Measurements from ENCODE around the gene WDFY4.

Gene WDFY4

DNA sequence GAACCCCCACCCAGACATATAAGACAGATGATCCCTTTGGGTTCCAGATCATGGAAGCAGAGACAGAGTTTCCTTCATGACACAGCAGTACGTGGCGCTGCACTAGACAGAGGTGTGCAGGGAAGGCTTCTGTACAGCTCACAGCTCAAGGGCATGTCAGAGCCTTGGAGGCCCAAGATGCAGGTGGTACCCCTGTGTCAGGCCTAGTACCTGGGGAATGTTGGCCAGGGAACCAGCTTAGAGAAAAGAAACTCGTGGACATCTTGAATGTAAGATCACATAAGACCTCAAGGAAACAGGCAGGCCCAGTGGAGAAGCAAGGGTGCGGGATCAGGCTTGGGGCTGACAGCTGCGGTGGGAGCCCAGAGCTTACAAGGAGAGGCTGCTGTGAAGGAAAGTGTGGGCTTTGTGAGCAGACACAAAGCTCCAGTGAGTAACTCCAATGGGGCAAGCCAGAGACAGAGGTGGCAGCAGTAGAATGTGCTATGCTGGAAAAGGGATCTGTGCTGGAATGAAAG, 91.4 kb downstream of the WDFY4 start:
- Histone ChIP-seq H3K23ac (ENCODE audit: low read length) (no peak overlapping the region), H3K36me3 (ENCODE audit: control insufficient read depth in 1 of 2, insufficient read depth in 2 of 2, low read length in 2 of 2) (no peaks in the 10 kb centered on the region), H2BK5ac (ENCODE audit: low read depth, low read length, poor library complexity) (no peak overlapping the region), H3K9me3 (ENCODE audit: insufficient read depth, low read depth, low read length) (peaks cover 10% of the 10 kb centered on the region), H3K4ac (ENCODE audit: low read depth, low read length) (no peak overlapping the region), H3K4me1 (ENCODE audit: control insufficient read depth in 1 of 2, insufficient read depth in 2 of 2, low read length in 2 of 2) (no peaks in the 10 kb centered on the region), H2BK120ac (ENCODE audit: insufficient read depth, low read length, poor library complexity) (no peak overlapping the region), H3K9ac (ENCODE audit: low read length) (no peak overlapping the region), H3K79me2 (ENCODE audit: control insufficient read depth, insufficient read depth, low read length, poor library complexity) (no peaks in the 10 kb centered on the region), H4K12ac (ENCODE audit: low read depth, low read length) (no peak overlapping the region), H3K4me2 (ENCODE audit: low read length) (no peak overlapping the region), H3K4me3 (ENCODE audit: low read depth, low read length) (no peak overlapping the region), H4K8ac (ENCODE audit: low read depth, low read length) (no peak overlapping the region), H2AFZ (ENCODE audit: insufficient read depth, low read length, poor library complexity) (no peak overlapping the region), H3K27me3 (ENCODE audit: insufficient read depth, low read length) (no peaks in the 10 kb centered on the region), H3K27ac (ENCODE audit: low read depth, low read length) (no peak overlapping the region), H4K91ac (ENCODE audit: low read depth, low read length) (no peak overlapping the region), H3K79me1 (ENCODE audit: low read length) (no peaks in the 10 kb centered on the region), H2BK12ac (ENCODE audit: low read length) (no peak overlapping the region), H3K18ac (ENCODE audit: low read length) (no peak overlapping the region), H3K14ac (ENCODE audit: low read length) (no peak overlapping the region), H2AK5ac (ENCODE audit: low read length) (no peak overlapping the region)
- no CpG with 5 or more reads among the region's 5 CpGs for WGBS (ENCODE audit: extremely low coverage, insufficient coverage, insufficient read length)
- no peak for DNase-seq

DNA sequence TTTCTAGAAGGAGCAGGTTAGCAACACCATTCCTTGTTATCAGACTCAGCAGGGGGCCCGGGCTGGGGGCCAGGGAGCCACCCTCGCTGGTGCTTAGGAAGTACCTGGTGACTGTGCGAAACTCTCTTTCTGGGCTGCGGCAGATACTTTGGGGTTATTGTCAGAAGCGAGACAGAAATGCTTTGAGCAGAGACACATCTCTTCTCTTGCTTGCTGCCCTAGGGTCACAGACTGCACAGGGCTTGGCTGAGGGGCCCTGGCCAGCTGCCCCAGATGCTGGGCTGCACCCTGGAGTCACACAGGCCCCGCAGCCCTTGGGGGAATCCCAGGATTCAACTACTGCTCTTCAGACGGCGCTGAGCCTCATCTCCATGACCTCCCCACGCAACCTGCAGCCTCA, 91.9 kb downstream of the WDFY4 start:
- H3K79me2 ChIP-seq (ENCODE audit: control insufficient read depth, insufficient read depth, low read length, poor library complexity): no peaks in the 10 kb centered on the region
- H3K79me1 ChIP-seq (ENCODE audit: low read length): no peaks in the 10 kb centered on the region
- no peak overlapping the region for H3K23ac ChIP-seq (ENCODE audit: low read length)
- H2BK12ac ChIP-seq (ENCODE audit: low read length): no peak overlapping the region
- H3K27ac ChIP-seq (ENCODE audit: low read depth, low read length): no peak overlapping the region
- H2AFZ ChIP-seq (ENCODE audit: insufficient read depth, low read length, poor library complexity): no peak overlapping the region
- no peak overlapping the region for H2BK5ac ChIP-seq (ENCODE audit: low read depth, low read length, poor library complexity)
- no peaks in the 10 kb centered on the region for H3K36me3 ChIP-seq (ENCODE audit: control insufficient read depth in 1 of 2, insufficient read depth in 2 of 2, low read length in 2 of 2)
- no peaks in the 10 kb centered on the region for H3K4me1 ChIP-seq (ENCODE audit: control insufficient read depth in 1 of 2, insufficient read depth in 2 of 2, low read length in 2 of 2)
- H2AK5ac ChIP-seq (ENCODE audit: low read length): no peak overlapping the region
- H4K91ac ChIP-seq (ENCODE audit: low read depth, low read length): no peak overlapping the region
- no peak overlapping the region for H3K18ac ChIP-seq (ENCODE audit: low read length)
- no peak overlapping the region for H3K14ac ChIP-seq (ENCODE audit: low read length)
- H2BK120ac ChIP-seq (ENCODE audit: insufficient read depth, low read length, poor library complexity): no peak overlapping the region
- no peak overlapping the region for H3K4ac ChIP-seq (ENCODE audit: low read depth, low read length)
- no peak for DNase-seq
- H3K4me3 ChIP-seq (ENCODE audit: low read depth, low read length): no peak overlapping the region
- no CpG with 5 or more reads among the region's 9 CpGs for WGBS (ENCODE audit: extremely low coverage, insufficient coverage, insufficient read length)
- H4K8ac ChIP-seq (ENCODE audit: low read depth, low read length): no peak overlapping the region
- H3K9ac ChIP-seq (ENCODE audit: low read length): no peak overlapping the region
- no peak overlapping the region for H3K4me2 ChIP-seq (ENCODE audit: low read length)
- H3K27me3 ChIP-seq (ENCODE audit: insufficient read depth, low read length): no peaks in the 10 kb centered on the region
- peaks cover 10% of the 10 kb centered on the region for H3K9me3 ChIP-seq (ENCODE audit: insufficient read depth, low read depth, low read length)
- H4K12ac ChIP-seq (ENCODE audit: low read depth, low read length): no peak overlapping the region

DNA sequence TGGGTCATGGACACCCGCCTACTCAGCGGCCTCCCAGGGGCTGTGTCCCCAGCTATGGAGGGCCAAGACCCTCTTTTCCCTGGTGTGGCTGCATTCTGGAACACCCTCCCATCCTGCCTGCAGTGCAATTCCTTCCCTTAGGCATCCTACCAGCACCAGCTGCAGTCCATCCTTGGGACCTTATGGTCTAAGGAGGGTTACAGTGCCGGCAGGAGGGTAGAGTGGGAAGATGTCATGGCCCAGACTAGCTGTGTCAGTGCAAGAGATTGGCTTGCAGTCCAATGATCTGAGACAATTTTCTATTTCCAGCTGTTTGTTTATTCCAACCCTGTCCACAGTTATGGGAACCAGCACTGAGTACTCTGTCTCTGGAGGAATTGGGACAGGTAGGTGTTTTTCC, 92.4 kb downstream of the WDFY4 start:
- Histone ChIP-seq H4K8ac (ENCODE audit: low read depth, low read length) (no peak overlapping the region), H4K91ac (ENCODE audit: low read depth, low read length) (no peak overlapping the region), H3K14ac (ENCODE audit: low read length) (no peak overlapping the region), H3K9ac (ENCODE audit: low read length) (no peak overlapping the region), H4K12ac (ENCODE audit: low read depth, low read length) (no peak overlapping the region), H3K4me3 (ENCODE audit: low read depth, low read length) (no peak overlapping the region), H3K4me2 (ENCODE audit: low read length) (no peak overlapping the region), H3K79me1 (ENCODE audit: low read length) (no peaks in the 10 kb centered on the region), H3K4ac (ENCODE audit: low read depth, low read length) (no peak overlapping the region), H2BK5ac (ENCODE audit: low read depth, low read length, poor library complexity) (no peak overlapping the region), H3K27me3 (ENCODE audit: insufficient read depth, low read length) (no peaks in the 10 kb centered on the region), H2BK12ac (ENCODE audit: low read length) (no peak overlapping the region), H2AK5ac (ENCODE audit: low read length) (no peak overlapping the region), H3K23ac (ENCODE audit: low read length) (no peak overlapping the region), H3K27ac (ENCODE audit: low read depth, low read length) (no peak overlapping the region), H2AFZ (ENCODE audit: insufficient read depth, low read length, poor library complexity) (no peak overlapping the region), H3K9me3 (ENCODE audit: insufficient read depth, low read depth, low read length) (peaks cover 9% of the 10 kb centered on the region), H3K36me3 (ENCODE audit: control insufficient read depth in 1 of 2, insufficient read depth in 2 of 2, low read length in 2 of 2) (no peaks in the 10 kb centered on the region), H3K79me2 (ENCODE audit: control insufficient read depth, insufficient read depth, low read length, poor library complexity) (no peaks in the 10 kb centered on the region), H3K18ac (ENCODE audit: low read length) (no peak overlapping the region), H2BK120ac (ENCODE audit: insufficient read depth, low read length, poor library complexity) (no peak overlapping the region), H3K4me1 (ENCODE audit: control insufficient read depth in 1 of 2, insufficient read depth in 2 of 2, low read length in 2 of 2) (no peaks in the 10 kb centered on the region)
- WGBS (ENCODE audit: extremely low coverage, insufficient coverage, insufficient read length): no CpG with 5 or more reads among the region's 3 CpGs
- DNase-seq: no peak

DNA sequence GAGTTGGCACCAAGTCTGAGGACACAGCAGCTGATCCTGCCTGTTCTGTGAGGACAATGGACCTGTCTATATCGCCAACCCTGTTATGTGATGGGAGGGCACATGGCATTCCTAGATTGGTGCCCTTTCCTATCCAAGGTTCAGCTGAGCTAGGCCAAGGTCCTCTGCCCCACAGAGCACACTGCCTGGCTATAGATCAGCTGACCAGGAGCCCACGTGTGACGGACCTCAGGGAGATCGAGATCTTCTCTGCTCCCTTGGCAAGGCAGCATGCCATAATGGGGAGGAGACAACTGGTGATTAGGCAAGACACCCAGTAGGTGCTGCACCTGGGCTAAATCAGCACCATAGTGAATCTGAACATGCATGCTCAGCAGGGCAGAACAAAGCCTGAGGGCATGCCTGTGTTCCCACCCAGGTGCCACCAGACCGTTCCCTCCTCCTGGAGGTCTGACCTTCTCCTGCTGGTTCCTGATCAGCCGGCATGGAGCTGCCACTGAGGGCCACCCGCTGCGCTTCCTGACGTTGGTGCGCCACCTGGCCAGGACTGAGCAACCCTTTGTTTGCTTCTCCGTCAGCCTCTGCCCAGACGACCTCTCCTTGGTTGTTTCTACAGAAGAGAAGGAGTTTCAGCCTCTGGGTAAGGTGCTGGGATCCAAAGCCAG, 93.7 kb downstream of the WDFY4 start:
- H3K9ac ChIP-seq (ENCODE audit: low read length): no peak overlapping the region
- no peak for DNase-seq
- H3K79me2 ChIP-seq (ENCODE audit: control insufficient read depth, insufficient read depth, low read length, poor library complexity): no peaks in the 10 kb centered on the region
- H2AK5ac ChIP-seq (ENCODE audit: low read length): no peak overlapping the region
- H3K4me1 ChIP-seq (ENCODE audit: control insufficient read depth in 1 of 2, insufficient read depth in 2 of 2, low read length in 2 of 2): no peaks in the 10 kb centered on the region
- no peak overlapping the region for H4K91ac ChIP-seq (ENCODE audit: low read depth, low read length)
- H3K36me3 ChIP-seq (ENCODE audit: control insufficient read depth in 1 of 2, insufficient read depth in 2 of 2, low read length in 2 of 2): no peaks in the 10 kb centered on the region
- H3K14ac ChIP-seq (ENCODE audit: low read length): no peak overlapping the region
- no peak overlapping the region for H3K4ac ChIP-seq (ENCODE audit: low read depth, low read length)
- no peak overlapping the region for H4K12ac ChIP-seq (ENCODE audit: low read depth, low read length)
- no peak overlapping the region for H3K4me3 ChIP-seq (ENCODE audit: low read depth, low read length)
- H2BK12ac ChIP-seq (ENCODE audit: low read length): no peak overlapping the region
- H3K9me3 ChIP-seq (ENCODE audit: insufficient read depth, low read depth, low read length): peaks cover 8% of the 10 kb centered on the region
- H2BK120ac ChIP-seq (ENCODE audit: insufficient read depth, low read length, poor library complexity): no peak overlapping the region
- H3K79me1 ChIP-seq (ENCODE audit: low read length): no peaks in the 10 kb centered on the region
- no peak overlapping the region for H2AFZ ChIP-seq (ENCODE audit: insufficient read depth, low read length, poor library complexity)
- no peak overlapping the region for H4K8ac ChIP-seq (ENCODE audit: low read depth, low read length)
- no peak overlapping the region for H3K4me2 ChIP-seq (ENCODE audit: low read length)
- H3K23ac ChIP-seq (ENCODE audit: low read length): no peak overlapping the region
- H3K27me3 ChIP-seq (ENCODE audit: insufficient read depth, low read length): no peaks in the 10 kb centered on the region
- H3K27ac ChIP-seq (ENCODE audit: low read depth, low read length): no peak overlapping the region
- H2BK5ac ChIP-seq (ENCODE audit: low read depth, low read length, poor library complexity): no peak overlapping the region
- no peak overlapping the region for H3K18ac ChIP-seq (ENCODE audit: low read length)
- WGBS (ENCODE audit: extremely low coverage, insufficient coverage, insufficient read length): no CpG with 5 or more reads among the region's 12 CpGs
